ENCODE measurements around the gene CEP112.

The CEP112 gene

GRCh38 chr17:65918500-65918899, 273.4 kb downstream of the CEP112 start:
- no peak for DNase-seq

GRCh38 chr17:65917560-65917959, 274.4 kb downstream of the CEP112 start:
- no peak for DNase-seq

- DNase-seq, result no peak
These were observed 275.5 kb downstream of the CEP112 start for GRCh38 chr17:65916425-65916824.

GRCh38 chr17:65914784-65915342, 277.1 kb downstream of the CEP112 start:
- no peak for DNase-seq

- DNase-seq, result no peak
These were observed 278.5 kb downstream of the CEP112 start for GRCh38 chr17:65913326-65913850.

- no peak for DNase-seq
These were observed 281.1 kb downstream of the CEP112 start for GRCh38 chr17:65910836-65911235.

GRCh38 chr17:65902831-65903522, 289.0 kb downstream of the CEP112 start:
- no peak for DNase-seq

GRCh38 chr17:65902155-65902554, 289.8 kb downstream of the CEP112 start:
- no peak for DNase-seq

- no peak for DNase-seq
These were observed 290.5 kb downstream of the CEP112 start for GRCh38 chr17:65901394-65901793.

- no peak for DNase-seq
These were observed 291.7 kb downstream of the CEP112 start for GRCh38 chr17:65900216-65900615.

GRCh38 chr17:65898651-65899050, 293.3 kb downstream of the CEP112 start:
- DNase-seq, result no peak

- no peak for DNase-seq
These were observed 295.0 kb downstream of the CEP112 start for GRCh38 chr17:65896889-65897288.

- no peak for DNase-seq
These were observed 296.0 kb downstream of the CEP112 start for GRCh38 chr17:65895969-65896368.

- DNase-seq, result no peak
These were observed 298.1 kb downstream of the CEP112 start for GRCh38 chr17:65893692-65894279.

GRCh38 chr17:65892912-65893377, 299.0 kb downstream of the CEP112 start:
- no peak for DNase-seq

GRCh38 chr17:65891231-65891735, 300.6 kb downstream of the CEP112 start:
- DNase-seq, result no peak

GRCh38 chr17:65888649-65889048, 303.3 kb downstream of the CEP112 start:
- no peak for DNase-seq

- DNase-seq, result no peak
These were observed 305.4 kb downstream of the CEP112 start for GRCh38 chr17:65886315-65887245.

- DNase-seq, result no peak
These were observed 306.2 kb downstream of the CEP112 start for GRCh38 chr17:65885541-65886312.

- DNase-seq, result no peak
These were observed 314.9 kb downstream of the CEP112 start for GRCh38 chr17:65876985-65877384.

- no peak for DNase-seq
These were observed 323.1 kb downstream of the CEP112 start for GRCh38 chr17:65868881-65869280.

GRCh38 chr17:65867014-65867413, 324.9 kb downstream of the CEP112 start:
- DNase-seq, result no peak

Measured in NCI-H2029 (cell line).